HCT116 (cell line): Measurements from ENCODE around the gene RBBP9.

Source experiments
- CTCF ChIP-seq, 3 experiments: fragments of 200-600 bp in 1 of 3; sonication (generic) in 1 of 3; IDR thresholded peaks in 2 of 3; conservative IDR thresholded peaks in 1 of 3; 2 replicates each; pipeline ENCODE4 v1.5.1; 2012 to 2017; ENCODE audit warnings: low read depth in 2 of 3, low read length in 2 of 3, antibody characterized with exemption in 1 of 3, borderline replicate concordance in 1 of 3, control low read depth in 1 of 3, mild to moderate bottlenecking in 1 of 3, mixed read lengths in 1 of 3, mixed run types in 1 of 3, moderate library complexity in 1 of 3; ENCODE audit not compliant: insufficient read depth in 1 of 3
- RAD21 ChIP-seq: IDR thresholded peaks from 2 replicates; pipeline ENCODE4 v1.6.1; 2012; ENCODE audit warnings: low read depth, mild to moderate bottlenecking
- TCF7L2 ChIP-seq: IDR thresholded peaks from 2 replicates; pipeline ENCODE4 v1.7.0; 2011; ENCODE audit warnings: borderline replicate concordance, inconsistent platforms; ENCODE audit not compliant: insufficient read depth, insufficient read length; ENCODE audit errors: extremely low read depth
- YY1 ChIP-seq: IDR thresholded peaks from 2 replicates; pipeline ENCODE4 v1.6.1; 2011; ENCODE audit warnings: low read length, low read depth, moderate library complexity, mild to moderate bottlenecking; ENCODE audit not compliant: insufficient replicate concordance; ENCODE audit errors: extremely low read depth

GRCh38 chr20:18481596-18481995 is 15.4 kb downstream of the RBBP9 start:
- TF ChIP-seq CTCF (IDR thresholded peaks at IDR 0.05 in 2 of 3, conservative IDR thresholded peaks at IDR 0.05 in 1 of 3; ENCODE audit: borderline replicate concordance in 1 of 3, insufficient read depth in 1 of 3, low read depth in 2 of 3, low read length in 2 of 3): no peak
- no peak for TF ChIP-seq YY1
- no peak for TF ChIP-seq RAD21
- TF ChIP-seq TCF7L2: no peak
